K562 (cell line): ENCODE results near the gene RC3H2. TPM values are rescaled to one million over a fixed set of nuclear protein-coding genes. Genes with fewer than 3 reads are reported as not detected.

ENCODE experiments used
- ATF3 ChIP-seq, 2 experiments: fragments of 450-650 bp in 1 of 2; sonication (generic) in 1 of 2; formaldehyde crosslinking in 1 of 2; IDR thresholded peaks in 1 of 2; conservative IDR thresholded peaks in 1 of 2; 2 replicates each; pipeline versions ENCODE4 v1.6.1 to v1.8.1; 2016 to 2023; ENCODE audit warnings: mild to moderate bottlenecking in 2 of 2, moderate library complexity in 2 of 2, inconsistent platforms in 1 of 2, missing genetic modification reagents in 1 of 2
- CAMTA2 ChIP-seq: fragments of 250-450 bp; sonication (Bioruptor Pico); conservative IDR thresholded peaks from 2 replicates; pipeline ENCODE4 v1.5.1; 2022
- DPF2 ChIP-seq: fragments of 450-650 bp; IDR thresholded peaks from 2 replicates; pipeline ENCODE4 v1.6.1; 2016
- EP300 ChIP-seq: IDR thresholded peaks from 2 replicates; pipeline ENCODE4 v1.6.1; 2012; ENCODE audit warnings: low read length, improper control_type of control experiment
- GTF2A2 ChIP-seq: IDR thresholded peaks from 2 replicates; pipeline ENCODE4 v1.6.1; 2016; ENCODE audit warnings: mild to moderate bottlenecking, missing genetic modification characterization, missing compliant biosample characterization
- HDGF ChIP-seq: fragments of 450-650 bp; IDR thresholded peaks from 2 replicates; pipeline ENCODE4 v1.6.1; 2016
- OTX1 ChIP-seq: fragments of 450-650 bp; formaldehyde crosslinking; IDR thresholded peaks from 2 replicates; pipeline ENCODE4 v1.4.0; 2022; ENCODE audit warnings: mild to moderate bottlenecking
- PHB ChIP-seq: fragments of 250-450 bp; sonication (Bioruptor Pico); IDR thresholded peaks from 2 replicates; pipeline ENCODE4 v1.5.0; 2021
- POLR2H ChIP-seq: IDR thresholded peaks from 2 replicates; pipeline ENCODE4 v1.6.1; 2016; ENCODE audit warnings: missing genetic modification characterization, low read depth, mild to moderate bottlenecking, control low read depth, missing compliant biosample characterization, moderate library complexity
- RBM15 ChIP-seq: fragments of 200-400 bp; formaldehyde crosslinking; IDR thresholded peaks from 2 replicates; pipeline ENCODE4 v1.6.1; 2018; ENCODE audit warnings: mild to moderate bottlenecking, low read length, moderate library complexity; ENCODE audit not compliant: insufficient read depth
- TFAP4 ChIP-seq: sonication (generic); formaldehyde crosslinking; IDR thresholded peaks from 2 replicates; pipeline ENCODE4 v1.8.0; 2022; ENCODE audit warnings: missing genetic modification reagents, mild to moderate bottlenecking, moderate library complexity, borderline replicate concordance
- ZBTB2 ChIP-seq: fragments of 450-650 bp; IDR thresholded peaks from 2 replicates; pipeline ENCODE4 v1.6.1; 2016; ENCODE audit warnings: antibody characterized with exemption
- ZBTB49 ChIP-seq: sonication (generic); formaldehyde crosslinking; IDR thresholded peaks from 2 replicates; pipeline ENCODE4 v1.8.0; 2022; ENCODE audit warnings: missing genetic modification reagents, mild to moderate bottlenecking, borderline replicate concordance
- ZNF174 ChIP-seq: fragments of 250-450 bp; sonication (Bioruptor Pico); IDR thresholded peaks from 2 replicates; pipeline ENCODE4 v1.4.0; 2020; ENCODE audit warnings: mild to moderate bottlenecking
- ZNF239 ChIP-seq: fragments of 250-450 bp; sonication (Bioruptor Pico); IDR thresholded peaks from 2 replicates; pipeline ENCODE4 v1.4.0; 2020; ENCODE audit warnings: mild to moderate bottlenecking
- ZNF561 ChIP-seq: fragments of 450-650 bp; formaldehyde crosslinking; conservative IDR thresholded peaks from 2 replicates; pipeline ENCODE4 v1.4.0; 2020; ENCODE audit warnings: mild to moderate bottlenecking, moderate library complexity
- polyA plus RNA-seq, 8 experiments: library from polyadenylated mRNA; depleted of rRNA in 4 of 8; stranded (reverse) in 5 of 8; unstranded in 3 of 8; fragments of >200 nt; fragmentation: Nextera tagmentation in 2 of 8; fragmentation: Illumina TruSeq in 1 of 8; extraction: Ambion mirVana in 2 of 8; extraction: Trizol in 1 of 8; gene quantifications; 2 replicates each; pipeline versions ENCODE4 v1.2.1 to v1.2.3, GENCODE V29; 2011 to 2014; ENCODE audit warnings: inconsistent platforms in 1 of 8, missing spikeins in 1 of 8
- total RNA-seq, 7 experiments: library from RNA; depleted of rRNA in 6 of 7; stranded (reverse); fragments of >200 nt in 6 of 7; fragmentation: Illumina TruSeq in 2 of 7; extraction: Trizol in 2 of 7; gene quantifications; 2 replicates each; pipeline versions ENCODE4 v1.2.1 to v1.2.3, GENCODE V29; 2011 to 2021; ENCODE audit warnings: low replicate concordance in 1 of 7

Gene RC3H2
- total and polyA plus RNA-seq, 9 of the 15 experiments (the other 6 are each of a cell fraction or from before 2014, with no cell fraction given) = 5.6 to 35.4 (median 18.6) TPM

- no peak for TF ChIP-seq ZNF174 (CRISPR knock-in tag)
- no peak for TF ChIP-seq DPF2
- no peak for TF ChIP-seq POLR2H (tag)
- TF ChIP-seq CAMTA2 (CRISPR knock-in tag) = no peak
- no peak for TF ChIP-seq ZBTB2
- peak; percentile 59 for TF ChIP-seq ATF3 (IDR thresholded peaks at IDR 0.05)
- no peak for TF ChIP-seq ATF3 (CRISPR knock-in tag; conservative IDR thresholded peaks at IDR 0.05)
- TF ChIP-seq ZBTB49 = no peak
- TF ChIP-seq GTF2A2 (tag) = no peak
- no peak for TF ChIP-seq ZNF561
- TF ChIP-seq ZNF239 (CRISPR knock-in tag) = no peak
- no peak for TF ChIP-seq RBM15
- TF ChIP-seq OTX1 = no peak
- no peak for TF ChIP-seq HDGF
- TF ChIP-seq EP300 = no peak
- peak; percentile 37; the same call in 1 of the 2 replicates for TF ChIP-seq TFAP4 (CRISPR knock-in tag)
- no peak for TF ChIP-seq PHB (CRISPR knock-in tag)
These were observed 98.5 kb downstream of the RC3H2 start (continued) for GRCh38 chr9:122806661-122807060.
